HG03039 (cell line): ENCODE results near the gene REEP1.
A peak's percentile ranks its signal among the peaks of the same experiment; 100 is the strongest.
"Not testable (repeated sequence)": the region's sequence is repeated elsewhere in the genome, so short reads cannot be mapped to it uniquely, and the experiment has no call there.

Source experiments
- ATAC-seq: cut with Tn5 transposase; IDR thresholded peaks from one replicate; pipeline ENCODE4 v1.9.1; 2021; ENCODE audit warnings: mild to moderate bottlenecking, moderate library complexity; ENCODE audit not compliant: unreplicated experiment

The REEP1 gene

GRCh38 chr2:86249176-86249575 lies 88.2 kb downstream of the REEP1 start:
- ATAC-seq: no peak

GRCh38 chr2:86245222-86245621 lies 92.2 kb downstream of the REEP1 start:
- ATAC-seq: not testable (repeated sequence)

- ATAC-seq: not testable (repeated sequence)
These were observed 92.6 kb downstream of the REEP1 start for GRCh38 chr2:86244781-86245180.

GRCh38 chr2:86243950-86244733 lies 93.3 kb downstream of the REEP1 start:
- ATAC-seq: no peak

GRCh38 chr2:86243272-86243671 lies 94.2 kb downstream of the REEP1 start:
- ATAC-seq: no peak

- ATAC-seq: no peak
These were observed 95.8 kb downstream of the REEP1 start for GRCh38 chr2:86241611-86242010.

GRCh38 chr2:86240251-86240650 lies 97.2 kb downstream of the REEP1 start:
- no peak for ATAC-seq

GRCh38 chr2:86239745-86240144 lies 97.7 kb downstream of the REEP1 start:
- ATAC-seq: no peak

GRCh38 chr2:86239326-86239725 lies 98.1 kb downstream of the REEP1 start:
- ATAC-seq: no peak

- ATAC-seq: peak; percentile 76
These were observed 99.1 kb downstream of the REEP1 start for GRCh38 chr2:86238354-86238753.

GRCh38 chr2:86237172-86237571 lies 100.3 kb downstream of the REEP1 start:
- ATAC-seq: no peak

- no peak for ATAC-seq
These were observed 102.0 kb downstream of the REEP1 start for GRCh38 chr2:86235196-86235980.

GRCh38 chr2:86234563-86235131 lies 102.8 kb downstream of the REEP1 start:
- no peak for ATAC-seq

- ATAC-seq: no peak
These were observed 104.0 kb downstream of the REEP1 start for GRCh38 chr2:86233436-86233835.

- no peak for ATAC-seq
These were observed 104.5 kb downstream of the REEP1 start for GRCh38 chr2:86232910-86233309.

- ATAC-seq: no peak
These were observed 105.0 kb downstream of the REEP1 start for GRCh38 chr2:86232373-86232784.

- ATAC-seq: no peak
These were observed 105.6 kb downstream of the REEP1 start for GRCh38 chr2:86231680-86232372.

GRCh38 chr2:86230961-86231360 lies 106.5 kb downstream of the REEP1 start:
- ATAC-seq: no peak

- ATAC-seq: no peak
These were observed 108.2 kb downstream of the REEP1 start for GRCh38 chr2:86229221-86229620.

- not testable (repeated sequence) for ATAC-seq
These were observed 108.9 kb downstream of the REEP1 start for GRCh38 chr2:86228574-86228973.

- no peak for ATAC-seq
These were observed 109.7 kb downstream of the REEP1 start for GRCh38 chr2:86227685-86228084.
